HepG2 (cell line): ENCODE data around the gene TPST1. TPM values are rescaled to one million over a fixed set of nuclear protein-coding genes. Genes with fewer than 3 reads are reported as not detected.

Source experiments
- ATAC-seq: fragments of 200-7000 bp; cut with Tn5 transposase; 3 replicates; pipeline ENCODE4 v1.9.1; 2020; ENCODE audit warnings: mild to moderate bottlenecking, moderate library complexity
- BruUV-seq: library from RNA; stranded (reverse); fragments of 400-500 nt; replicated peaks from 2 replicates; lab custom pipeline; 2021; lab: Mats Ljungman, UMichigan
- CTCF ChIA-PET: fragments of 300-600 bp; formaldehyde crosslinking; extraction: SDS; loops from one replicate; lab custom pipeline; 2021; ENCODE audit warnings: low total read pairs, inconsistent platforms, low intra/inter-chr PET ratio; lab: Yijun Ruan, JAX
- POLR2A ChIA-PET: fragments of 350-600 bp; sonication (Branson Sonifier 250); formaldehyde crosslinking; loops from one replicate; lab custom pipeline; 2020; ENCODE audit warnings: antibody characterized with exemption, inconsistent platforms; lab: Yijun Ruan, JAX
- DNase-seq: peaks from one replicate; pipeline ENCODE4 v3.0.0-alpha.2; 2015; ENCODE audit warnings: low spot score
- FAIRE-seq: peaks from 3 replicates; lab custom pipeline; 2011; peaks lifted over from hg19 to GRCh38; lab: Jason Lieb, UNC
- H2AFZ ChIP-seq: one replicate; pipeline ENCODE4 v1.6.1; 2011; ENCODE audit warnings: low read length, inconsistent platforms
- H3K27ac ChIP-seq: fragments of 300-600 bp; 3 replicates; pipeline ENCODE4 v1.8.0; 2011; ENCODE audit warnings: mixed run types, mild to moderate bottlenecking, mixed read lengths, low read length, inconsistent platforms; ENCODE audit not compliant: insufficient read depth; ENCODE audit errors: extremely low read length
- H3K27me3 ChIP-seq, 2 experiments: fragments of 200-600 bp in 1 of 2; 2 replicates in 1 of 2; 3 replicates in 1 of 2; pipeline versions ENCODE4 v1.6.0 to v1.8.0; 2011; ENCODE audit warnings: low read length in 2 of 2, mild to moderate bottlenecking in 2 of 2, moderate library complexity in 2 of 2, inconsistent platforms in 1 of 2; ENCODE audit not compliant: insufficient read depth in 2 of 2, control insufficient read depth in 1 of 2
- H3K36me3 ChIP-seq, 2 experiments: fragments of 200-600 bp in 1 of 2; replicated peaks in 1 of 2; 2 replicates in 1 of 2; 3 replicates in 1 of 2; pipeline versions ENCODE4 v1.5.1 to v1.8.0; 2011; ENCODE audit warnings: low read length in 2 of 2, inconsistent platforms in 1 of 2; ENCODE audit not compliant: insufficient read depth in 2 of 2, control insufficient read depth in 1 of 2
- H3K4me1 ChIP-seq: 2 replicates; pipeline ENCODE4 v1.5.1; 2012; ENCODE audit warnings: low read length, inconsistent platforms; ENCODE audit not compliant: insufficient read depth
- H3K4me2 ChIP-seq: 2 replicates; pipeline ENCODE4 v1.6.0; 2011; ENCODE audit warnings: low read depth, low read length, inconsistent platforms
- H3K4me3 ChIP-seq, 3 experiments: fragments of 200-600 bp in 1 of 3; sonication (generic), shearing (Covaris generic) in 1 of 3; replicated peaks in 1 of 3; 2 replicates each; pipeline ENCODE4 v1.5.1; 2011 to 2016; ENCODE audit warnings: low read length in 3 of 3, inconsistent platforms in 2 of 3, low read depth in 2 of 3, mild to moderate bottlenecking in 2 of 3, control low read depth in 1 of 3, mixed read lengths in 1 of 3; ENCODE audit not compliant: insufficient read depth in 1 of 3
- H3K79me2 ChIP-seq: one replicate; pipeline ENCODE4 v1.6.1; 2011; ENCODE audit warnings: low read length, inconsistent platforms; ENCODE audit not compliant: insufficient read depth
- H3K9ac ChIP-seq: 2 replicates; pipeline ENCODE4 v1.6.0; 2011; ENCODE audit warnings: mild to moderate bottlenecking, low read depth, low read length, inconsistent platforms; ENCODE audit not compliant: insufficient read depth
- H3K9me3 ChIP-seq: 2 replicates; pipeline ENCODE4 v1.5.1; 2012; ENCODE audit warnings: mild to moderate bottlenecking, low read length
- H4K20me1 ChIP-seq: 2 replicates; pipeline ENCODE4 v1.6.0; 2011; ENCODE audit warnings: inconsistent platforms, mild to moderate bottlenecking, low read length, moderate library complexity; ENCODE audit not compliant: insufficient read depth
- GATAD1 ChIP-seq: IDR thresholded peaks from 2 replicates; pipeline ENCODE4 v1.6.1; 2016; ENCODE audit warnings: missing genetic modification reagents, missing compliant biosample characterization
- IRF2 ChIP-seq: IDR thresholded peaks from 2 replicates; pipeline ENCODE4 v1.6.1; 2018; ENCODE audit warnings: missing genetic modification reagents, missing compliant biosample characterization
- SALL2 ChIP-seq: sonication (generic); formaldehyde crosslinking; IDR thresholded peaks from 2 replicates; pipeline ENCODE4 v1.8.1; 2023; ENCODE audit warnings: mild to moderate bottlenecking, missing genetic modification reagents, inconsistent platforms
- SNAPC2 ChIP-seq: sonication (generic); formaldehyde crosslinking; IDR thresholded peaks from 2 replicates; pipeline ENCODE4 v1.8.1; 2022; ENCODE audit warnings: mild to moderate bottlenecking, missing genetic modification reagents
- THAP11 ChIP-seq: IDR thresholded peaks from 2 replicates; pipeline ENCODE4 v1.6.1; 2016; ENCODE audit warnings: missing biosample characterization, missing genetic modification reagents
- TRIM24 ChIP-seq: sonication (generic); formaldehyde crosslinking; IDR thresholded peaks from 2 replicates; pipeline ENCODE4 v1.8.0; 2022; ENCODE audit warnings: mild to moderate bottlenecking, missing genetic modification reagents
- YEATS2 ChIP-seq: sonication (generic); formaldehyde crosslinking; IDR thresholded peaks from 2 replicates; pipeline ENCODE4 v1.4.0; 2020; ENCODE audit warnings: missing genetic modification reagents, borderline replicate concordance
- ZNF383 ChIP-seq: sonication (generic); formaldehyde crosslinking; IDR thresholded peaks from 2 replicates; pipeline ENCODE4 v1.4.0; 2020; ENCODE audit warnings: missing genetic modification reagents, mild to moderate bottlenecking, borderline replicate concordance
- ZNF44 ChIP-seq: sonication (generic); formaldehyde crosslinking; IDR thresholded peaks from 2 replicates; pipeline ENCODE4 v1.5.1; 2020; ENCODE audit warnings: mild to moderate bottlenecking, missing genetic modification reagents
- WGBS: methylation state at CpG from one replicate; pipeline ENCODE4 v1.1.6; 2017; ENCODE audit warnings: low lambda C conversion rate; 5-methylcytosine and 5-hydroxymethylcytosine counted together
- in situ Hi-C: cut with HindIII; loops from 2 replicates; pipeline ENCODE4 v1.10.0; 2017; ENCODE audit warnings: low pct_unique_long_range_greater_than_20kb; ENCODE audit not compliant: extremely low pct_ligation_motif_present
- intact Hi-C: fragments of 100-400 bp; cut with micrococcal nuclease; formaldehyde crosslinking; loops from one replicate; pipeline ENCODE4 v1.10.0; 2022; ENCODE audit not compliant: unreplicated experiment
- polyA plus RNA-seq, 8 experiments: library from polyadenylated mRNA; depleted of rRNA in 3 of 8; stranded (reverse) in 7 of 8; unstranded in 1 of 8; fragments of >200 nt; fragmentation: Illumina TruSeq in 4 of 8; extraction: Trizol in 4 of 8; gene quantifications; 2 replicates each; pipeline versions ENCODE4 v1.2.1 to v1.2.3, GENCODE V29; 2011 to 2016; ENCODE audit warnings: low read depth in 4 of 8, missing spikeins in 1 of 8, mixed read lengths in 1 of 8; ENCODE audit not compliant: insufficient read depth in 1 of 8
- total RNA-seq, 5 experiments: library from RNA; depleted of rRNA; stranded (reverse); fragments of >200 nt; fragmentation: Illumina TruSeq; extraction: Trizol; gene quantifications; 2 replicates each; pipeline ENCODE4 v1.2.3, GENCODE V29; 2016; ENCODE audit warnings: low read depth in 1 of 5
- TF ChIP-seq, protein P1 (sequence below): sonication (generic); formaldehyde crosslinking; IDR thresholded peaks from 2 replicates; pipeline ENCODE4 v1.4.0; 2020; ENCODE audit warnings: missing genetic modification reagents
- TF ChIP-seq, protein P2 (sequence below): sonication (generic); formaldehyde crosslinking; IDR thresholded peaks from 2 replicates; pipeline ENCODE4 v1.5.0; 2020; ENCODE audit warnings: missing genetic modification reagents
- TF ChIP-seq, protein P3 (sequence below): IDR thresholded peaks from 2 replicates; pipeline ENCODE4 v1.6.1; 2016; ENCODE audit warnings: low read depth, control low read depth
- TF ChIP-seq, protein P4 (sequence below): sonication (generic); formaldehyde crosslinking; IDR thresholded peaks from 2 replicates; pipeline ENCODE4 v1.4.0; 2020; ENCODE audit warnings: missing genetic modification reagents

Gene TPST1
- total and polyA plus RNA-seq, 2 of the 13 experiments (the other 11 are each of a cell fraction or from before 2014, with no cell fraction given): 24.3 to 34.1 TPM

DNA sequence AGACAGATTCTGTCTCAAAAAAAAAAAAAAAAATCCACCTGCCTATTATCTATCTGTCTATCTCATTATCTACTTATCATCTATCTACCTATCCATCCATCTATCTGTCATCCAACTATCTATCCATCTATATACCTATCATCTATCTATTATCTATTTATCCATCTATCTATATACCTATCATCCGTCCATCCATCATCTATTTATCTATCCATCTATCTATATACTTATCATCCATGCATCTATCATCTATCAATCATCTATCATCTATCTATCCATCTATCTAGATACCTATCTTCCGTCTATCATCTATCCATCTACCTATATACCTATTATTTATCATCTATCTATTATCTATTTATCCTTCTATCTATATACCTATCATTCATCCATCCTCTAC, 16.5 kb upstream of the TPST1 start:
- no peak overlapping the region for H3K4me2 ChIP-seq
- no peak for TF ChIP-seq TRIM24 (CRISPR knock-in tag)
- TF ChIP-seq IRF2 (CRISPR knock-in tag): no peak
- no peak for TF ChIP-seq THAP11 (CRISPR knock-in tag)
- TF ChIP-seq SALL2 (CRISPR knock-in tag): no peak
- TF ChIP-seq ZNF383: no peak
- TF ChIP-seq, protein P1, sequence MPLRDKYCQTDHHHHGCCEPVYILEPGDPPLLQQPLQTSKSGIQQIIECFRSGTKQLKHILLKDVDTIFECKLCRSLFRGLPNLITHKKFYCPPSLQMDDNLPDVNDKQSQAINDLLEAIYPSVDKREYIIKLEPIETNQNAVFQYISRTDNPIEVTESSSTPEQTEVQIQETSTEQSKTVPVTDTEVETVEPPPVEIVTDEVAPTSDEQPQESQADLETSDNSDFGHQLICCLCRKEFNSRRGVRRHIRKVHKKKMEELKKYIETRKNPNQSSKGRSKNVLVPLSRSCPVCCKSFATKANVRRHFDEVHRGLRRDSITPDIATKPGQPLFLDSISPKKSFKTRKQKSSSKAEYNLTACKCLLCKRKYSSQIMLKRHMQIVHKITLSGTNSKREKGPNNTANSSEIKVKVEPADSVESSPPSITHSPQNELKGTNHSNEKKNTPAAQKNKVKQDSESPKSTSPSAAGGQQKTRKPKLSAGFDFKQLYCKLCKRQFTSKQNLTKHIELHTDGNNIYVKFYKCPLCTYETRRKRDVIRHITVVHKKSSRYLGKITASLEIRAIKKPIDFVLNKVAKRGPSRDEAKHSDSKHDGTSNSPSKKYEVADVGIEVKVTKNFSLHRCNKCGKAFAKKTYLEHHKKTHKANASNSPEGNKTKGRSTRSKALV (CRISPR knock-in tag): no peak
- TF ChIP-seq GATAD1 (CRISPR knock-in tag): no peak
- no peak for TF ChIP-seq YEATS2
- no peak for TF ChIP-seq SNAPC2 (CRISPR knock-in tag)
- TF ChIP-seq ZNF44 (CRISPR knock-in tag): no peak
- TF ChIP-seq, protein P2, sequence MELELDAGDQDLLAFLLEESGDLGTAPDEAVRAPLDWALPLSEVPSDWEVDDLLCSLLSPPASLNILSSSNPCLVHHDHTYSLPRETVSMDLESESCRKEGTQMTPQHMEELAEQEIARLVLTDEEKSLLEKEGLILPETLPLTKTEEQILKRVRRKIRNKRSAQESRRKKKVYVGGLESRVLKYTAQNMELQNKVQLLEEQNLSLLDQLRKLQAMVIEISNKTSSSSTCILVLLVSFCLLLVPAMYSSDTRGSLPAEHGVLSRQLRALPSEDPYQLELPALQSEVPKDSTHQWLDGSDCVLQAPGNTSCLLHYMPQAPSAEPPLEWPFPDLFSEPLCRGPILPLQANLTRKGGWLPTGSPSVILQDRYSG (CRISPR knock-in tag): no peak
- TF ChIP-seq, protein P3, sequence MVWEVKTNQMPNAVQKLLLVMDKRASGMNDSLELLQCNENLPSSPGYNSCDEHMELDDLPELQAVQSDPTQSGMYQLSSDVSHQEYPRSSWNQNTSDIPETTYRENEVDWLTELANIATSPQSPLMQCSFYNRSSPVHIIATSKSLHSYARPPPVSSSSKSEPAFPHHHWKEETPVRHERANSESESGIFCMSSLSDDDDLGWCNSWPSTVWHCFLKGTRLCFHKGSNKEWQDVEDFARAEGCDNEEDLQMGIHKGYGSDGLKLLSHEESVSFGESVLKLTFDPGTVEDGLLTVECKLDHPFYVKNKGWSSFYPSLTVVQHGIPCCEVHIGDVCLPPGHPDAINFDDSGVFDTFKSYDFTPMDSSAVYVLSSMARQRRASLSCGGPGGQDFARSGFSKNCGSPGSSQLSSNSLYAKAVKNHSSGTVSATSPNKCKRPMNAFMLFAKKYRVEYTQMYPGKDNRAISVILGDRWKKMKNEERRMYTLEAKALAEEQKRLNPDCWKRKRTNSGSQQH (CRISPR knock-in tag): no peak
- TF ChIP-seq, protein P4, sequence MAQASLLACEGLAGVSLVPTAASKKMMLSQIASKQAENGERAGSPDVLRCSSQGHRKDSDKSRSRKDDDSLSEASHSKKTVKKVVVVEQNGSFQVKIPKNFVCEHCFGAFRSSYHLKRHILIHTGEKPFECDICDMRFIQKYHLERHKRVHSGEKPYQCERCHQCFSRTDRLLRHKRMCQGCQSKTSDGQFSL: no peak
- no peaks in the 10 kb centered on the region for H3K27me3 ChIP-seq
- no peaks in the 10 kb centered on the region for H3K79me2 ChIP-seq
- H2AFZ ChIP-seq: no peak overlapping the region
- FAIRE-seq (no peak), ATAC-seq (no peak), DNase-seq (no peak)
- intact Hi-C loops (no loop called here), in situ Hi-C loops (no loop called here)
- H3K9ac ChIP-seq: no peak overlapping the region
- H3K9me3 ChIP-seq: no peaks in the 10 kb centered on the region
- H4K20me1 ChIP-seq: no peaks in the 10 kb centered on the region
- WGBS: 72% methylated on average over 2 of the region's 2 CpGs
- ChIA-PET POLR2A (no interaction called here), CTCF (no interaction called here)
- H3K4me1 ChIP-seq: peaks cover 36% of the 10 kb centered on the region
- H3K36me3 ChIP-seq: no peaks in the 10 kb centered on the region
- H3K27ac ChIP-seq: no peak overlapping the region
- H3K4me3 ChIP-seq: no peak overlapping the region
- no TSS peak for BruUV-seq
